HK-2 (cell line): ENCODE measurements around the gene NFKB2.

Experiments
- DNase-seq: peaks from one replicate; pipeline ENCODE4 v3.0.0-alpha.2; 2018; ENCODE audit not compliant: unreplicated experiment

NFKB2 gene

DNA sequence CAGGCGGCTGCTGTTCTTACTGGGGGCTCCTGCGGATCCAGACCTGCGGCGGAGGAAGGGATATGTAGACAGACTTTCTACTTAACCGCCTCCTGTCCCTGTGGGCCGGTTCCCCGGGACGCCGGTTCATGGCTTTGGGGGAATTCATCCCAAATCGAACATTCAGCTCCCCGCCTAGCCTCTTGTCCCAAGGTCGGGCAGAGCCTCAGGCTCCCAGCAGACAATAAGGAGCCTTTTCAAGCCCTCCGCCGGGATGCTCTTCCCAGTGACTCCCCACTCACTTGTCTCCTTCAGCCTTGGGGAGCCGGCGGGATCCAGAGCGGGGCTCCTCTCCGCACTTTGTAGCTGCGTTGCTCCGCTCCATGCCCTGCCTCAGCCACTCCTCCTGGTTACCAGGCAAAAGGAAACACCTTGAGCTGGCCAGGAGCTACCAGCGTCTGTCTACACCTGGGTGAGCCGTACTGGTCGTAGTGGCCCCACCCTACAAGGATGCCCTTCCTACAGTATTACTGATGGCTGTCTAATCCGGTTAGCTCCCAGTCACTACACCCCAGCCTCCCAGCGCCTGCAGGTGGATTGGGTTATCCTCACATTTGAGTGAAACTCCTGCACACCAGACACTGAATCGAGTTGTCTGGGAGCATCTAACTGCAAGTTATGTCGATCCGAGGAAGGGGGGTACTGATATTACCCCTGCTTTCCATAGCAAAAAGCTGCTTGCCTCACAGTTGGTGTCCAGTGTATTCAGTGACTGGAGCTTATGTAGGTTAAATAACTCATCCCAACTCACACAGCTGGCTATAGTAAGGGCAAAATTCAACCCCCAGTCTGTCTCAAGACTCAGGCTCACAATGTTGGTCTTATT is 55.8 kb downstream of the NFKB2 start, which contains the start of gene C10orf95:
TSS of gene C10orf95 (minus strand) at position 439 of the 865 bp plus-strand sequence. CDS start 450 bp downstream, outside the sequence.
- DNase-seq: peak; percentile 45
